HepG2 (cell line): ENCODE data around the gene MRPL27. TPM values are rescaled to one million over a fixed set of nuclear protein-coding genes. Genes with fewer than 3 reads are reported as not detected.

ENCODE experiments used
- CREB3 ChIP-seq: sonication (generic); formaldehyde crosslinking; IDR thresholded peaks from 2 replicates; pipeline ENCODE4 v1.5.0; 2020; ENCODE audit warnings: missing genetic modification reagents
- CREM ChIP-seq, 2 experiments: sonication (generic) in 1 of 2; formaldehyde crosslinking in 1 of 2; IDR thresholded peaks; 2 replicates each; pipeline versions ENCODE4 v1.4.0 to v1.6.1; 2016 to 2020; ENCODE audit warnings: antibody characterized with exemption in 1 of 2, mild to moderate bottlenecking in 1 of 2, missing genetic modification reagents in 1 of 2
- FOXC1 ChIP-seq: sonication (generic); formaldehyde crosslinking; IDR thresholded peaks from 2 replicates; pipeline ENCODE4 v1.8.0; 2022; ENCODE audit warnings: mild to moderate bottlenecking, missing genetic modification reagents, borderline replicate concordance
- GABPB1 ChIP-seq: IDR thresholded peaks from 2 replicates; pipeline ENCODE4 v1.6.1; 2016; ENCODE audit warnings: mild to moderate bottlenecking, missing genetic modification reagents, moderate library complexity, missing compliant biosample characterization
- KAT8 ChIP-seq: IDR thresholded peaks from 2 replicates; pipeline ENCODE4 v1.6.1; 2016; ENCODE audit warnings: missing genetic modification reagents, missing compliant biosample characterization
- NFAT5 ChIP-seq: sonication (generic); formaldehyde crosslinking; IDR thresholded peaks from 2 replicates; pipeline ENCODE4 v1.4.0; 2020; ENCODE audit warnings: missing genetic modification reagents
- PPARG ChIP-seq: conservative IDR thresholded peaks from 2 replicates; pipeline ENCODE4 v1.6.1; 2016; ENCODE audit warnings: missing biosample characterization, missing genetic modification reagents
- SAFB2 ChIP-seq: sonication (generic); formaldehyde crosslinking; IDR thresholded peaks from 2 replicates; pipeline ENCODE4 v1.5.1; 2020; ENCODE audit warnings: missing genetic modification reagents, low read depth, mild to moderate bottlenecking, borderline replicate concordance
- SALL1 ChIP-seq: sonication (generic); formaldehyde crosslinking; IDR thresholded peaks from 2 replicates; pipeline ENCODE4 v1.8.0; 2022; ENCODE audit warnings: mild to moderate bottlenecking, missing genetic modification reagents
- SMAD9 ChIP-seq: sonication (generic); formaldehyde crosslinking; IDR thresholded peaks from 2 replicates; pipeline ENCODE4 v1.5.1; 2020; ENCODE audit warnings: mild to moderate bottlenecking, missing genetic modification reagents
- TGIF2 ChIP-seq: IDR thresholded peaks from 2 replicates; pipeline ENCODE4 v1.6.1; 2016; ENCODE audit warnings: control low read depth, missing compliant biosample characterization
- ZBTB39 ChIP-seq: sonication (generic); formaldehyde crosslinking; IDR thresholded peaks from 2 replicates; pipeline ENCODE4 v1.5.0; 2020; ENCODE audit warnings: missing genetic modification reagents
- ZNF431 ChIP-seq: sonication (generic); formaldehyde crosslinking; IDR thresholded peaks from 2 replicates; pipeline ENCODE4 v1.9.0; 2022; ENCODE audit warnings: missing genetic modification reagents, low read depth, mild to moderate bottlenecking, borderline replicate concordance
- ZSCAN25 ChIP-seq: sonication (generic); formaldehyde crosslinking; IDR thresholded peaks from 2 replicates; pipeline ENCODE4 v1.8.0; 2022; ENCODE audit warnings: mild to moderate bottlenecking, missing genetic modification reagents
- polyA plus RNA-seq, 8 experiments: library from polyadenylated mRNA; depleted of rRNA in 3 of 8; stranded (reverse) in 7 of 8; unstranded in 1 of 8; fragments of >200 nt; fragmentation: Illumina TruSeq in 4 of 8; extraction: Trizol in 4 of 8; gene quantifications; 2 replicates each; pipeline versions ENCODE4 v1.2.1 to v1.2.3, GENCODE V29; 2011 to 2016; ENCODE audit warnings: low read depth in 4 of 8, missing spikeins in 1 of 8, mixed read lengths in 1 of 8; ENCODE audit not compliant: insufficient read depth in 1 of 8
- total RNA-seq, 5 experiments: library from RNA; depleted of rRNA; stranded (reverse); fragments of >200 nt; fragmentation: Illumina TruSeq; extraction: Trizol; gene quantifications; 2 replicates each; pipeline ENCODE4 v1.2.3, GENCODE V29; 2016; ENCODE audit warnings: low read depth in 1 of 5
- TF ChIP-seq, protein P1 (sequence below): sonication (generic); formaldehyde crosslinking; IDR thresholded peaks from 2 replicates; pipeline ENCODE4 v1.4.0; 2020; ENCODE audit warnings: missing genetic modification reagents
- TF ChIP-seq, protein P2 (sequence below): sonication (generic); formaldehyde crosslinking; IDR thresholded peaks from 2 replicates; pipeline ENCODE4 v1.5.1; 2020; ENCODE audit warnings: mild to moderate bottlenecking, missing genetic modification reagents, borderline replicate concordance

Gene MRPL27
- total and polyA plus RNA-seq, 2 of the 13 experiments (the other 11 are each of a cell fraction or from before 2014, with no cell fraction given), result 137 to 217 TPM

DNA sequence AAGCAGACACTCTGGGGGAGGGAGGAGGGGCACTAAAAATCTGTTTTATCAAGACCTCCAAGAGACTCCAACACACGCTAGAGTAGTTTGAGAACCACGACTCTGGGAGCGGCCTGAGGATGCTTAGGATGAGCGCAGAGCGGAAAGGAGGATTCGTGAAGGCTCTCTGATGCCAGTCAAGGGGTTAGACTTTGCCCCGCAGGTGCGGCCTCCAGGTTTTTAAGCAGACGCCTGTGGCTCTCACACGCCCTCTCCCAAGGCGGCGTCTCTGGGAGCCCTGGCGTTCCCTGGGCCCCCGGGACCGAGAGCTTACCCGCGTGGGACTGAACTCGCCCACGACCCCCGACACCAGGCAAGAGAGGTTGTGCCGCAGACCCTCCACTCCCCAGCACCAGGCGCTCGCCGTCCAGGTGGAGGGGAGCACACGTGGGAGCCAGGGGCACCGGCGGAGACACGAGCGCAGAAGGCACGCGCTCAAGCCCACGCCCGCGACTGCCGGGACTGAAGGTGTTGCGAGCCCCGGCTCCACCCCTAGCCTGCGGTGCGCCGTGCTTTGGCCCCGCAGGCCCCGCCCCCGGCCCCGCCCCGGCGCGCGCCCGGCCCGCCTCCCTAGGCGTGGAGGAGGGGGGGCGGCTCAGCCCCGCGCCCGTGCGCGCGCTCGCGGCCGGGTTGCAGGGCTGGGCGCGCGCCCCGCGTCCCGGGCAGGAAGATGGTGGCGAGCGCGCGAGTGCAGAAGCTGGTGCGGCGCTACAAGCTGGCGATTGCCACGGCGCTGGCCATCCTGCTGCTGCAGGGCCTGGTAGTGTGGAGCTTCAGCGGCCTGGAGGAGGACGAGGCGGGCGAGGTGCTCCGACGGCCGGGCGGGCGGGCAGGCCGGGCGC lies 27.3 kb downstream of the MRPL27 start, which contains the start of gene XYLT2 (continued):
- TF ChIP-seq ZBTB39 (CRISPR knock-in tag) (peak; percentile 21; the same call in 1 of the 2 replicates), GABPB1 (CRISPR knock-in tag) (peak; percentile 62), SALL1 (CRISPR knock-in tag) (peak; percentile 76), SMAD9 (no peak), SAFB2 (CRISPR knock-in tag) (no peak; the same call in 1 of the 2 replicates), ZSCAN25 (CRISPR knock-in tag) (peak; percentile 75), NFAT5 (CRISPR knock-in tag) (no peak; the same call in 1 of the 2 replicates), FOXC1 (CRISPR knock-in tag) (0 out of 2 replicates have a peak, but pooled peaks have one; percentile 62), CREB3 (peak; percentile 86), ZNF431 (CRISPR knock-in tag) (peak; percentile 58; the same call in 1 of the 2 replicates), PPARG (CRISPR knock-in tag) (no peak), TGIF2 (0 out of 2 replicates have a peak, but pooled peaks have one; percentile 41), KAT8 (CRISPR knock-in tag) (peak; percentile 49; the same call in 1 of the 2 replicates), CREM (IDR thresholded peaks at IDR 0.05) (no peak), CREM (CRISPR knock-in tag; IDR thresholded peaks at IDR 0.05) (no peak)
- TF ChIP-seq, protein P1, sequence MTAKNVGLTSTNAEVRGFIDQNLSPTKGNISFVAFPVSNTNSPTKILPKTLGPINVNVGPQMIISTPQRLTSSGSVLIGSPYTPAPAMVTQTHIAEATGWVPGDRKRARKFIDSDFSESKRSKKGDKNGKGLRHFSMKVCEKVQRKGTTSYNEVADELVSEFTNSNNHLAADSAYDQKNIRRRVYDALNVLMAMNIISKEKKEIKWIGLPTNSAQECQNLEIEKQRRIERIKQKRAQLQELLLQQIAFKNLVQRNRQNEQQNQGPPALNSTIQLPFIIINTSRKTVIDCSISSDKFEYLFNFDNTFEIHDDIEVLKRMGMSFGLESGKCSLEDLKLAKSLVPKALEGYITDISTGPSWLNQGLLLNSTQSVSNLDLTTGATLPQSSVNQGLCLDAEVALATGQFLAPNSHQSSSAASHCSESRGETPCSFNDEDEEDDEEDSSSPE, result no peak
- TF ChIP-seq, protein P2, sequence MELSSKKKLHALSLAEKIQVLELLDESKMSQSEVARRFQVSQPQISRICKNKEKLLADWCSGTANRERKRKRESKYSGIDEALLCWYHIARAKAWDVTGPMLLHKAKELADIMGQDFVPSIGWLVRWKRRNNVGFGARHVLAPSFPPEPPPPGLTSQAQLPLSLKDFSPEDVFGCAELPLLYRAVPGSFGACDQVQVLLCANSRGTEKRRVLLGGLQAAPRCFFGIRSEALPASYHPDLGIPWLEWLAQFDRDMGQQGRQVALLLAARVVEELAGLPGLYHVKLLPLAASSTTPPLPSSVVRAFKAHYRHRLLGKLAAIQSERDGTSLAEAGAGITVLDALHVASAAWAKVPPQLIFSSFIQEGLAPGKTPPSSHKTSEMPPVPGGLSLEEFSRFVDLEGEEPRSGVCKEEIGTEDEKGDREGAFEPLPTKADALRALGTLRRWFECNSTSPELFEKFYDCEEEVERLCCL (CRISPR knock-in tag), result no peak
